ENCODE results near the gene PHTF2. TPM values are rescaled to one million over a fixed set of nuclear protein-coding genes. Genes with fewer than 3 reads are reported as not detected.

The PHTF2 gene
- total RNA-seq, 2 experiments from 2014 or later, result 33.3 to 33.6 TPM

GRCh38 chr7:77879272-77879671, 80.7 kb downstream of the PHTF2 start:
- Mint-ChIP-seq H3K4me3 (no peak overlapping the region), H3K4me1 (peaks cover 2% of the 10 kb centered on the region), H3K27me3 (no peaks in the 10 kb centered on the region), H3K27ac (no peak overlapping the region), H3K36me3 (peaks cover 32% of the 10 kb centered on the region), H3K9me3 (no peaks in the 10 kb centered on the region)
- POLR2A ChIA-PET, result no interaction called here
- no peak for ATAC-seq (ENCODE audit: low read depth)
- DNase-seq, result no peak

DNA sequence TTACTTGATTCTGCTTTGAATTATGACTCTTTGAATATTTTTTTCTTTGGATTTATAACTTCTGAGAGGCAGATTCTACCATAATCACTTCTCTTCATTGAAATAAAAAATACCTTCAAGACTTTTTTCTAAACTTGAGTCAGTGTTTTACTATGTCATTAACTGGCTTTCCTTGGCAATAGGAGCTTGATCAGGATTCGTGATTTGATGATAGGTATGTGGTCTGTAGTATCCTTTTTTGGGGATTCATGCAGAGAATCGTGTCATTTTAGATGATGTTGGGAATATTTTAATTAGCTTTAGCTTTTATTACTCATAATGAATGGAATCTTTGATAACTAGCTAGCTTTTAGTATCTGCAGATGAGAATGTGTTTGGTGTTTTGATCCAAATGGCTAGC, 83.3 kb downstream of the PHTF2 start:
- ATAC-seq (ENCODE audit: low read depth) (no peak), DNase-seq (no peak)
- peaks cover 2% of the 10 kb centered on the region for H3K9me3 Mint-ChIP-seq
- H3K4me1 Mint-ChIP-seq, result peaks cover 3% of the 10 kb centered on the region
- H3K27ac Mint-ChIP-seq, result no peak overlapping the region
- POLR2A ChIA-PET, result no interaction called here
- peaks cover 35% of the 10 kb centered on the region for H3K36me3 Mint-ChIP-seq
- no peaks in the 10 kb centered on the region for H3K27me3 Mint-ChIP-seq
- H3K4me3 Mint-ChIP-seq, result no peak overlapping the region

- Mint-ChIP-seq H3K4me3 (no peak overlapping the region), H3K27ac (no peak overlapping the region), H3K27me3 (no peaks in the 10 kb centered on the region), H3K4me1 (peaks cover 2% of the 10 kb centered on the region), H3K36me3 (peaks cover 31% of the 10 kb centered on the region), H3K9me3 (peaks cover 2% of the 10 kb centered on the region)
- POLR2A ChIA-PET, result no interaction called here
- ATAC-seq (ENCODE audit: low read depth), result no peak
- no peak for DNase-seq
Measured at GRCh38 chr7:77885155-77885554, 86.6 kb downstream of the PHTF2 start.

DNA sequence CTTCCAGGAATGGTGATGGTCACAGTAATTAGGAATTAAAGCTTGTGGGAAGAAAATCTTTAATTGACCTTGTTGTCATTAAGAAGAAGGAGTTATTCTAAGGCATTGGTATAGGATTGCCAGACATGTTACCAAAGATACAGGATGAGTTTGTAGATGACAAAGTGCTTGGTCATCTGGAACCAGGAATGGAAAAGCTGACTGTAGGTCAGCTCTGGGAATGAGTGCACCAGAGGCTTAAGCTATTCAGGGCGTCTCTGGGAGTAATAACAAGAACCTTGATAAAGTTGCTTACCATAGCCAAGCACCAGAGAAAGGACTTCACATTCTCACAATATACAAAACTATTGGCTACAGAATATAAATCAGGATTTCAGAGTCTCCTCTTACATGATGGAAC, 89.0 kb downstream of the PHTF2 start:
- Mint-ChIP-seq H3K27ac (no peak overlapping the region), H3K36me3 (peaks cover 16% of the 10 kb centered on the region), H3K9me3 (peaks cover 2% of the 10 kb centered on the region), H3K4me1 (peaks cover 2% of the 10 kb centered on the region), H3K27me3 (no peaks in the 10 kb centered on the region), H3K4me3 (no peak overlapping the region)
- no peak for DNase-seq
- no peak for ATAC-seq (ENCODE audit: low read depth)
- POLR2A ChIA-PET, result no interaction called here

GRCh38 chr7:77888998-77889397, 90.4 kb downstream of the PHTF2 start:
- no peak overlapping the region for H3K27ac Mint-ChIP-seq
- peaks cover 2% of the 10 kb centered on the region for H3K4me1 Mint-ChIP-seq
- ATAC-seq (ENCODE audit: low read depth) (no peak), DNase-seq (no peak)
- H3K4me3 Mint-ChIP-seq, result no peak overlapping the region
- H3K36me3 Mint-ChIP-seq, result peaks cover 16% of the 10 kb centered on the region
- H3K9me3 Mint-ChIP-seq, result peaks cover 2% of the 10 kb centered on the region
- POLR2A ChIA-PET, result no interaction called here
- H3K27me3 Mint-ChIP-seq, result no peaks in the 10 kb centered on the region

DNA sequence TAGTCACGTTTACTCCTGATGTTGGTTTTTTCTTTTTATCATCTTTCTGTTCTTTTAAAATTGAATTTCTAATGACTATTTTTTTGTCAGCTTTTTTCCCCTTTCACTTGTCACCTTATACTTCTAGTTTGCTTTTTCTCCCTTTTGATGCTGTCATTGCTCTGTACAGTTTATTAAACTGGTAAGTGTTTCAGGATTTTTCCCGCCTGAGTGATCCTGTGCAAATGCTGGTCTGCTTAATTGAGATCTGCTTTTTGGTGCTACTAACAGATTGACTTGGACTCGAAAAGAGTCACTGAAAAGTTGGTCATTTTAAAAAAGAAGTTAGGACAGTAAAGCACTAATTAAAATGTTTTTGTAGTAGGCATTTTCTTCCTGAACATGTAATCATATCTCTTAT, 95.2 kb downstream of the PHTF2 start:
- no peak overlapping the region for H3K4me3 Mint-ChIP-seq
- ATAC-seq (ENCODE audit: low read depth) (no peak), DNase-seq (no peak)
- no peaks in the 10 kb centered on the region for H3K4me1 Mint-ChIP-seq
- POLR2A ChIA-PET, result no interaction called here
- H3K27ac Mint-ChIP-seq, result no peak overlapping the region
- H3K27me3 Mint-ChIP-seq, result no peaks in the 10 kb centered on the region
- H3K36me3 Mint-ChIP-seq, result peaks cover 5% of the 10 kb centered on the region
- H3K9me3 Mint-ChIP-seq, result no peaks in the 10 kb centered on the region

GRCh38 chr7:77894574-77895091, 96.1 kb downstream of the PHTF2 start:
- Mint-ChIP-seq H3K4me3 (no peak overlapping the region), H3K9me3 (no peaks in the 10 kb centered on the region), H3K36me3 (peaks cover 3% of the 10 kb centered on the region), H3K4me1 (peaks cover 2% of the 10 kb centered on the region), H3K27me3 (no peaks in the 10 kb centered on the region), H3K27ac (no peak overlapping the region)
- POLR2A ChIA-PET, result no interaction called here
- ATAC-seq (ENCODE audit: low read depth), result no peak
- no peak for DNase-seq

DNA sequence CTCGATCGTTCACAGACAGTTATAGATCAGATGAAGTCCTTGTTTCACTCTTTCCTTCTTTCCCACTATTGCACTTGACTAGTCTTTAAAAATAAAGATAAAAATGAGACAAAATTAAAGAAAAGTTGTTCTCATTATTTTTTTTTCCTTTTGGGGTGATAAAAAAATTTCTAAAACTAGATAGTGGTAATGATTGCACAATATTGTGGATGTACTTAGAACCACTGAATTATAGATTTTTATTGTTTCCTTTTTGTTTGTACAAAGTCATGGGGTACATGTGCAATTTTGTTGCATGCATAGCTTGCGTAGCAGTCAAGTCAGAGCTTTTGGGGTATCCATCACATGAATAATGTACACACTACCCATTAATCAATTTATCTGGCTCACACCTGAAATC, 97.3 kb downstream of the PHTF2 start:
- POLR2A ChIA-PET, result no interaction called here
- Mint-ChIP-seq H3K9me3 (no peaks in the 10 kb centered on the region), H3K27ac (no peak overlapping the region), H3K36me3 (peaks cover 2% of the 10 kb centered on the region), H3K4me3 (no peak overlapping the region), H3K27me3 (no peaks in the 10 kb centered on the region), H3K4me1 (peaks cover 4% of the 10 kb centered on the region)
- ATAC-seq (ENCODE audit: low read depth) (no peak), DNase-seq (no peak)

DNA sequence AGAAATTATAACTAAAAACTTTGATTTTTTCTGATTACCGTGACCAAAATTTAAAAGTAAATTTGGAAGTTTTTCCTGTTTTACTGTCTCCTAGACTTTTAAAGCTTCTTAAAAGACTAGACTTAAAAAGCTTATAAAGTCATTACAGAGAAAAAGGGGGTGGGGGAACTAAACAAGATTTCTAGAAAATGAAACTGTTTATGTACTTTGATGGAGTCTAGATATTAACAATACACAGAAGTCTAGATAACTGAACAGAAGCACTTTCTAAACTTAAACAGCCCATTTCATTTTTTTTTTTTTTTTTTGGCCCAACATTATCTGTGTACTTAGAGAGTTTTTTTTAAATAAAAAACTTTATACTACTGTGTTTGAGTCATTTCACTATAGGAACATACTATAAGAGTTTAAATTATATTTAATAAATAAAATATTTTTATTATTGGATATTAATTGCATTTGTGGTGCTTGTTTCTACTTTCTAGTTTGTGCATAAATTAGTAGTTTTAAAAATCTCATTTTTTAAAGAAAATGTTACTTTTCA, 98.5 kb downstream of the PHTF2 start:
- no peak overlapping the region for H3K27ac Mint-ChIP-seq
- no peak overlapping the region for H3K4me3 Mint-ChIP-seq
- peaks cover 4% of the 10 kb centered on the region for H3K4me1 Mint-ChIP-seq
- DNase-seq, result no peak
- ATAC-seq (ENCODE audit: low read depth), result no peak
- no peaks in the 10 kb centered on the region for H3K27me3 Mint-ChIP-seq
- H3K36me3 Mint-ChIP-seq, result peaks cover 2% of the 10 kb centered on the region
- no peaks in the 10 kb centered on the region for H3K9me3 Mint-ChIP-seq
- POLR2A ChIA-PET, result no interaction called here

DNA sequence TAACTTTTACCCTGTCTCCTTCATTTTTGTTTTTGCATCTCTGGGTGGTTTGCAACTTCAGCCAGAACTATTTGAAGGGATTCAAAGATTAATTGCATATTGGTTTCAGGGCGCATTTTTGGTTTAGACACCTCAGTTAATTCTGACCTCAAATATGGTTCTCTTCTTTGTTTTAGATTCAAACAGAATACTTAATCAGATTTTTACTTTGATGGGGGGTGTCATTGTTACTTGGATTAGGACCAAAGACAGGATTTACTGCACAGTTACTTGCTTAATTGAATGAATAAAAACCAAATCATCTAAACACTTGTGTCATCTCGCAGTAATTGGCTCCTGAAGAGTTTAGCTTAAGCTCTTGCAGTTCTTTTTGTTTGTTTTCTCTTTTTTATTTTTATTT, 100.9 kb downstream of the PHTF2 start:
- Mint-ChIP-seq H3K36me3 (peaks cover 8% of the 10 kb centered on the region), H3K27ac (no peak overlapping the region), H3K4me3 (no peak overlapping the region), H3K27me3 (no peaks in the 10 kb centered on the region), H3K4me1 (peaks cover 6% of the 10 kb centered on the region), H3K9me3 (no peaks in the 10 kb centered on the region)
- POLR2A ChIA-PET, result no interaction called here
- no peak for ATAC-seq (ENCODE audit: low read depth)
- DNase-seq, result no peak

DNA sequence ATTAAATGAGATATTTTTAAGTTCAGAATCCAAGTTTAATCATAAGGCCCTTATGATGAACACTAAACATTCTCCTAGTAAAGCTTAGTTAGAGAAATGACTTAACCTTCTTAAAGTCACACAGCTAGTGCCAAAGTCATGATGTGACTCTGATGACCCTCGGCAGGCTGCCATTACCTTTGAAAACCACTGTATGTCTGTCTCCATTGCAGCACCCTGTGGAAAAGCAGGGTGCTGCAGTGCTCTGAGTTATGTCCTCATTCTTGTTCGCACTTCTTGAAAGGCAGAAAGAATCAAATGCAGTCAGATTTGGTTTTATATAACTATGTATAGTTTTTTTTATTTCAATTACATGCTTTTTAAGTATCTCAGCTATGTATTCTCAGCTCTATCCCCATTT, 105.0 kb downstream of the PHTF2 start:
- POLR2A ChIA-PET, result interaction anchor here (0.5 kb wide), 1 partner anchor 266 kb away, joined by 4 read pairs; no protein-coding TSS in a partner anchor
- ATAC-seq (ENCODE audit: low read depth) (no peak), DNase-seq (no peak)
- Mint-ChIP-seq H3K4me3 (no peak overlapping the region), H3K9me3 (no peaks in the 10 kb centered on the region), H3K36me3 (peaks cover 10% of the 10 kb centered on the region), H3K27me3 (no peaks in the 10 kb centered on the region), H3K4me1 (peaks cover 10% of the 10 kb centered on the region), H3K27ac (no peak overlapping the region)

DNA sequence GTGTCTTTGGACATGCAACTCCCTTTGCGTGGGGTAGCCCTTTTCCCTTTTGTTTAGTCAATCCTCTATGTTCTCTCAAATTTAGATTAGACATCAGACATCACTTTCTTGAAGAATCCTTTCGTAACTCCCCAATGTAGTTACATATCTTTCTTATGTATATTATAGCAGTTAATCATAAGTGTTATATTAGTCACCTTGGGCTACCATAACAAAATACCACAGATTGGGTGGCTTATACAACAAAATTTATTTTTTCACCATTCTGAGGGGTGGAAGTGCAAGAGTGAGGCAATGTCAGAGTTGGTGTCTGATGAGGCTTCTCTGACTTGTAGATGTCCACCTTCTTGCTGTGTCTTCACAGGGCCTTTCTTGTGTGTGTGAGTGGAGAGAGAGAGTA, 105.7 kb downstream of the PHTF2 start:
- no peaks in the 10 kb centered on the region for H3K27me3 Mint-ChIP-seq
- POLR2A ChIA-PET, result no interaction called here
- ATAC-seq (ENCODE audit: low read depth) (no peak), DNase-seq (no peak)
- no peak overlapping the region for H3K27ac Mint-ChIP-seq
- peaks cover 10% of the 10 kb centered on the region for H3K4me1 Mint-ChIP-seq
- no peak overlapping the region for H3K4me3 Mint-ChIP-seq
- no peaks in the 10 kb centered on the region for H3K9me3 Mint-ChIP-seq
- peaks cover 10% of the 10 kb centered on the region for H3K36me3 Mint-ChIP-seq

GRCh38 chr7:77907281-77907680, 108.7 kb downstream of the PHTF2 start:
- Mint-ChIP-seq H3K36me3 (peaks cover 5% of the 10 kb centered on the region), H3K9me3 (no peaks in the 10 kb centered on the region), H3K27me3 (no peaks in the 10 kb centered on the region), H3K27ac (no peak overlapping the region), H3K4me3 (no peak overlapping the region), H3K4me1 (peaks cover 5% of the 10 kb centered on the region)
- POLR2A ChIA-PET, result no interaction called here
- ATAC-seq (ENCODE audit: low read depth) (no peak), DNase-seq (no peak)

GRCh38 chr7:77908664-77909063, 110.1 kb downstream of the PHTF2 start:
- Mint-ChIP-seq H3K9me3 (no peaks in the 10 kb centered on the region), H3K4me1 (peaks cover 4% of the 10 kb centered on the region), H3K4me3 (no peak overlapping the region), H3K27me3 (no peaks in the 10 kb centered on the region), H3K36me3 (peaks cover 3% of the 10 kb centered on the region), H3K27ac (no peak overlapping the region)
- no peak for ATAC-seq (ENCODE audit: low read depth)
- no peak for DNase-seq
- POLR2A ChIA-PET, result no interaction called here

DNA sequence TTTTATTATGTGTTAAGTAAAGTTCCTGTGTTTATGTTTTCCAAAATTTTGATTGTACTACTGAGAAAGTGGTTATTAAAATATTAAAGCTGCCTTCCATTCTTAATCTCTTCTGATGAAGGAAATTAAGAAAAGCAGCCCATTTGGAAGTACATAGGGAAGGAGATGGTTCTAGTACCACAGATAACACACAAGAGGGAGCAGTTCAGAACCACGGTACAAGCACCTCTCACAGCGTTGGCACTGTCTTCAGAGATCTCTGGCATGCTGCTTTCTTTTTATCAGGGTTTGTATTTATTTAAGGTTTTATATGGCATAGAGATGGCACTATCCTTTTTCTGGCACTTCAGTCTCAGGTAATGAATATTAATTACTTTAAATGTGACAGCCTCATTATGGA, 111.6 kb downstream of the PHTF2 start:
- DNase-seq (no peak), ATAC-seq (ENCODE audit: low read depth) (no peak)
- POLR2A ChIA-PET, result no interaction called here
- Mint-ChIP-seq H3K9me3 (no peaks in the 10 kb centered on the region), H3K27me3 (no peaks in the 10 kb centered on the region), H3K27ac (no peak overlapping the region), H3K4me3 (no peak overlapping the region), H3K36me3 (peaks cover 4% of the 10 kb centered on the region), H3K4me1 (peaks cover 8% of the 10 kb centered on the region)
